HEK293 (cell line): ENCODE measurements around the gene PRDM5.
A peak's percentile ranks its signal among the peaks of the same experiment; 100 is the strongest.

Experiments
- CTCF ChIA-PET: fragments of 350-600 bp; formaldehyde crosslinking; extraction: SDS; loops from one replicate; lab custom pipeline; 2021; ENCODE audit warnings: antibody characterized with exemption; lab: Yijun Ruan, JAX
- POLR2A ChIA-PET: fragments of 300-600 bp; formaldehyde crosslinking; extraction: SDS; loops from one replicate; lab custom pipeline; 2020; ENCODE audit warnings: antibody characterized with exemption, inconsistent platforms; lab: Yijun Ruan, JAX
- H3K27ac ChIP-seq: fragments of 200-500 bp; sonication (Bioruptor generic); 2 replicates; pipeline ENCODE4 v1.5.1; 2014; ENCODE audit warnings: low read depth, low read length, control low read depth, inconsistent platforms; ENCODE audit errors: extremely low read depth
- H3K36me3 ChIP-seq, 2 experiments: fragments of 200-500 bp in 1 of 2; sonication (Bioruptor generic) in 1 of 2; 1 replicate in 1 of 2; 2 replicates in 1 of 2; pipeline ENCODE4 v1.5.1; 2014 to 2017; ENCODE audit warnings: inconsistent platforms in 2 of 2, low read length in 2 of 2; ENCODE audit not compliant: control insufficient read depth in 2 of 2, insufficient read depth in 1 of 2
- H3K4me1 ChIP-seq: fragments of 200-500 bp; sonication (Bioruptor generic); 2 replicates; pipeline ENCODE4 v1.5.1; 2014; ENCODE audit warnings: mild to moderate bottlenecking, low read length, inconsistent platforms; ENCODE audit not compliant: control insufficient read depth, insufficient read depth
- H3K4me3 ChIP-seq: 2 replicates; pipeline ENCODE4 v1.5.1; 2011; ENCODE audit warnings: low read depth, mild to moderate bottlenecking, control low read depth, low read length, moderate library complexity
- H3K9me3 ChIP-seq: fragments of 200-500 bp; sonication (Bioruptor generic); 2 replicates; pipeline ENCODE4 v1.5.1; 2014; ENCODE audit warnings: low read depth, low read length, inconsistent platforms; ENCODE audit not compliant: control insufficient read depth, insufficient read depth
- GFI1B ChIP-seq: fragments of 450-650 bp; formaldehyde crosslinking; IDR thresholded peaks from 2 replicates; pipeline ENCODE4 v1.5.1; 2016; ENCODE audit warnings: missing biosample characterization, missing genetic modification characterization
- GLI2 ChIP-seq: fragments of 450-650 bp; formaldehyde crosslinking; IDR thresholded peaks from 2 replicates; pipeline ENCODE4; 2017; ENCODE audit warnings: missing biosample characterization, missing genetic modification characterization, low read depth, borderline replicate concordance
- KLF1 ChIP-seq: fragments of 450-650 bp; formaldehyde crosslinking; IDR thresholded peaks from 2 replicates; pipeline ENCODE4 v1.5.1; 2016; ENCODE audit warnings: missing biosample characterization, missing genetic modification characterization
- ZBTB8A ChIP-seq: fragments of 450-650 bp; formaldehyde crosslinking; IDR thresholded peaks from 2 replicates; pipeline ENCODE4 v1.5.1; 2016; ENCODE audit warnings: missing biosample characterization, missing genetic modification characterization
- ZNF157 ChIP-seq: fragments of 450-650 bp; formaldehyde crosslinking; IDR thresholded peaks from 2 replicates; pipeline ENCODE4 v1.5.1; 2016; ENCODE audit warnings: missing biosample characterization, missing genetic modification characterization
- ZNF211 ChIP-seq: fragments of 450-650 bp; formaldehyde crosslinking; IDR thresholded peaks from 2 replicates; pipeline ENCODE4 v1.5.1; 2016; ENCODE audit warnings: low read depth, missing biosample characterization, missing genetic modification characterization
- ZNF223 ChIP-seq: fragments of 450-650 bp; formaldehyde crosslinking; IDR thresholded peaks from 2 replicates; pipeline ENCODE4 v1.5.1; 2016; ENCODE audit warnings: missing biosample characterization, missing genetic modification characterization
- ZNF558 ChIP-seq: fragments of 450-650 bp; formaldehyde crosslinking; IDR thresholded peaks from 2 replicates; pipeline ENCODE4 v1.5.1; 2016; ENCODE audit warnings: missing biosample characterization, missing genetic modification characterization
- ZNF596 ChIP-seq: fragments of 450-650 bp; IDR thresholded peaks from 2 replicates; pipeline ENCODE4 v1.5.0; 2018; ENCODE audit warnings: missing biosample characterization, mild to moderate bottlenecking, missing genetic modification characterization, moderate library complexity
- ZNF610 ChIP-seq: fragments of 450-650 bp; formaldehyde crosslinking; IDR thresholded peaks from 2 replicates; pipeline ENCODE4 v1.5.1; 2016; ENCODE audit warnings: missing biosample characterization, missing genetic modification characterization, borderline replicate concordance
- ZNF747 ChIP-seq: fragments of 450-650 bp; formaldehyde crosslinking; IDR thresholded peaks from 2 replicates; pipeline ENCODE4 v1.5.1; 2016; ENCODE audit warnings: missing biosample characterization, missing genetic modification characterization
- ZNF791 ChIP-seq: fragments of 450-650 bp; formaldehyde crosslinking; IDR thresholded peaks from 2 replicates; pipeline ENCODE4 v1.5.1; 2016; ENCODE audit warnings: missing biosample characterization, missing genetic modification characterization
- ZXDB ChIP-seq: fragments of 450-650 bp; formaldehyde crosslinking; IDR thresholded peaks from 2 replicates; pipeline ENCODE4 v1.5.1; 2016; ENCODE audit warnings: missing biosample characterization, missing genetic modification characterization
- TF ChIP-seq, protein P1 (sequence below): fragments of 450-650 bp; formaldehyde crosslinking; IDR thresholded peaks from 2 replicates; pipeline ENCODE4 v1.5.1; 2016; ENCODE audit warnings: missing biosample characterization, missing genetic modification characterization
- TF ChIP-seq, protein P2 (sequence below): fragments of 450-650 bp; formaldehyde crosslinking; IDR thresholded peaks from 2 replicates; pipeline ENCODE4 v1.5.1; 2016; ENCODE audit warnings: missing biosample characterization, missing genetic modification characterization
- TF ChIP-seq, protein P3 (sequence below): sonication (generic); formaldehyde crosslinking; IDR thresholded peaks from 2 replicates; pipeline ENCODE4 v1.8.1; 2022; ENCODE audit warnings: mild to moderate bottlenecking, moderate library complexity, missing genetic modification reagents
- TF ChIP-seq, protein P4 (sequence below): fragments of 450-650 bp; formaldehyde crosslinking; IDR thresholded peaks from 2 replicates; pipeline ENCODE4 v1.5.1; 2016; ENCODE audit warnings: missing biosample characterization, missing genetic modification characterization

Gene PRDM5

DNA sequence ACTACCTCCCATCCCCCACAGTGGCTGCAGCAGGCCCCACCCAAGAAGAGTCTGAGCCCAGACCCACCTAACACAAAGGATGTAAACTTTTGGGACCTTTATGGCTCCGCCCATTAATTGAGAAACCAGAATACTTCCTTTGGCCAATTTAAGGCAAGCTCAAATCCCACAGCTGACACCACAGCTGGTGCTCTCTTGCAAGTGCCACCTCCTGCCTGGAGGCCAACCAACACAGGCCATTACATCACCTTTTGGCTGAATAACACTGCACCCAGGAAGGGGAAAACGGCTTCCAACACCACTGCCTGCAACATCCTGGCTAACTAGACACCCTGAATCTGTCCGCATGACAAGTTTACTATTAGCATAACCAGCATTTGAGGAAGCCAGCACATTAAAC lies 248.8 kb downstream of the PRDM5 start (continued):
- TF ChIP-seq, protein P1, sequence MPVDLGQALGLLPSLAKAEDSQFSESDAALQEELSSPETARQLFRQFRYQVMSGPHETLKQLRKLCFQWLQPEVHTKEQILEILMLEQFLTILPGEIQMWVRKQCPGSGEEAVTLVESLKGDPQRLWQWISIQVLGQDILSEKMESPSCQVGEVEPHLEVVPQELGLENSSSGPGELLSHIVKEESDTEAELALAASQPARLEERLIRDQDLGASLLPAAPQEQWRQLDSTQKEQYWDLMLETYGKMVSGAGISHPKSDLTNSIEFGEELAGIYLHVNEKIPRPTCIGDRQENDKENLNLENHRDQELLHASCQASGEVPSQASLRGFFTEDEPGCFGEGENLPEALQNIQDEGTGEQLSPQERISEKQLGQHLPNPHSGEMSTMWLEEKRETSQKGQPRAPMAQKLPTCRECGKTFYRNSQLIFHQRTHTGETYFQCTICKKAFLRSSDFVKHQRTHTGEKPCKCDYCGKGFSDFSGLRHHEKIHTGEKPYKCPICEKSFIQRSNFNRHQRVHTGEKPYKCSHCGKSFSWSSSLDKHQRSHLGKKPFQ (tag by site-specific recombination) = no peak

DNA sequence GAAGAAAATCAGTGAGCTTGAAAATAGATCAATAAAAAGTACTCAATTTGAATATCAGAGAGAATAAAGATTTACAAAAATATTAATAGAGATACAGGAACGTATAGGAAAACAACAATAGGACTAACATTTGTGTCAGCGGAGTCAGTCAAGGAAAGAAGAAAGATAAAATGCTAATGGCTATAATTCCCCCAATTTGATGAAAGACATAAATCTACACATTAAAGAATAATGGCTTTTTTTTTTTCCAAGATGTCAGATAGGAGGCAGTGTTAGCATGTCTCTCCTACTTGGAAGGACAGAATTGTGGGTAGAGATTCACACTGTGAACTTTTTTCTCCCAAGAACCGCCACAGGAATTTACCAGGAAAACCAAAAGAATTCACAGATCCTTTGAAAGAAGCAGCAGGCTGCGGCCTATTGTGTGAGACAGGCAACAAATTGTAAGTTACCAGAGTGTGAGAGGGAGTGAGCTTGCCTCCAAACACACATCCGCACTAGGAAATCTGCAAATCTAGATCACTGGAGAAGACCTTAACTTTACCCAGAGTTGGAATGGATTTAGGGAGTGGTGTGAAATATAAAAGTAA lies 249.9 kb downstream of the PRDM5 start:
- TF ChIP-seq KLF1 (tag by site-specific recombination) (no peak), ZXDB (tag by site-specific recombination) (no peak), ZNF558 (tag by site-specific recombination) (peak; percentile 98), ZNF211 (tag by site-specific recombination) (no peak), ZNF596 (tag by site-specific recombination) (no peak), ZNF157 (no peak), ZNF791 (no peak), ZNF223 (tag by site-specific recombination) (no peak)
- TF ChIP-seq, protein P2, sequence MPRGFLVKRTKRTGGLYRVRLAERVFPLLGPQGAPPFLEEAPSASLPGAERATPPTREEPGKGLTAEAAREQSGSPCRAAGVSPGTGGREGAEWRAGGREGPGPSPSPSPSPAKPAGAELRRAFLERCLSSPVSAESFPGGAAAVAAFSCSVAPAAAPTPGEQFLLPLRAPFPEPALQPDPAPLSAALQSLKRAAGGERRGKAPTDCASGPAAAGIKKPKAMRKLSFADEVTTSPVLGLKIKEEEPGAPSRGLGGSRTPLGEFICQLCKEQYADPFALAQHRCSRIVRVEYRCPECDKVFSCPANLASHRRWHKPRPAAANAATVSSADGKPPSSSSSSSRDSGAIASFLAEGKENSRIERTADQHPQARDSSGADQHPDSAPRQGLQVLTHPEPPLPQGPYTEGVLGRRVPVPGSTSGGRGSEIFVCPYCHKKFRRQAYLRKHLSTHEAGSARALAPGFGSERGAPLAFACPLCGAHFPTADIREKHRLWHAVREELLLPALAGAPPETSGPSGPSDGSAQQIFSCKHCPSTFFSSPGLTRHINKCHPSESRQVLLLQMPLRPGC (tag by site-specific recombination) = no peak
- Histone ChIP-seq H3K36me3 (no peaks in the 10 kb centered on the region), H3K9me3 (no peaks in the 10 kb centered on the region), H3K4me1 (no peaks in the 10 kb centered on the region), H3K4me3 (no peak overlapping the region), H3K27ac (no peak overlapping the region)
- POLR2A ChIA-PET = no interaction called here
- CTCF ChIA-PET = interaction anchor here (1.0 kb wide), 1 partner anchor 10 kb away, joined by 3 read pairs; no protein-coding TSS in a partner anchor

DNA sequence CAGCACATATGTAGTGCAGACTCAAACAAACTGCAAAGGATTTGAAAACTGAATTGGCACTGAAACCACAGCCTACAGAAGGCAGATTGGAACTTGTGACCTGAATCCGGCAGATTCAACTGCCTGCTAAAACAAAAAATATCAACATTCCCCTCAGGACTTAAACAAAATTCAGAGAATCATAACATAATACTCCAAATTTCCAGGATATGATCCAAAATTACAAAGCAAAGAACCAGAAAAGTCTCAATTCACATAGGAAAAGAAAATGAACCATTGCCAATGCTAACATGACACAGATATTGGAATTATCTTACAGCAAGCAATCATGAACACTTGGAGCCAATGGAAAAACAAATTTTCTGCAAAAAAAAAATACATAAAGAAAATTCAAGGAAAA lies 250.4 kb downstream of the PRDM5 start:
- CTCF ChIA-PET = interaction anchor here (1.0 kb wide), 1 partner anchor 10 kb away, joined by 3 read pairs; no protein-coding TSS in a partner anchor
- no peaks in the 10 kb centered on the region for H3K36me3 ChIP-seq
- no peak overlapping the region for H3K27ac ChIP-seq
- POLR2A ChIA-PET = no interaction called here
- no peak overlapping the region for H3K4me3 ChIP-seq
- TF ChIP-seq ZBTB8A (tag by site-specific recombination) (no peak), ZNF747 (no peak), ZNF610 (tag by site-specific recombination) (no peak), GLI2 (tag by site-specific recombination) (no peak), GFI1B (tag by site-specific recombination) (no peak)
- TF ChIP-seq, protein P3, sequence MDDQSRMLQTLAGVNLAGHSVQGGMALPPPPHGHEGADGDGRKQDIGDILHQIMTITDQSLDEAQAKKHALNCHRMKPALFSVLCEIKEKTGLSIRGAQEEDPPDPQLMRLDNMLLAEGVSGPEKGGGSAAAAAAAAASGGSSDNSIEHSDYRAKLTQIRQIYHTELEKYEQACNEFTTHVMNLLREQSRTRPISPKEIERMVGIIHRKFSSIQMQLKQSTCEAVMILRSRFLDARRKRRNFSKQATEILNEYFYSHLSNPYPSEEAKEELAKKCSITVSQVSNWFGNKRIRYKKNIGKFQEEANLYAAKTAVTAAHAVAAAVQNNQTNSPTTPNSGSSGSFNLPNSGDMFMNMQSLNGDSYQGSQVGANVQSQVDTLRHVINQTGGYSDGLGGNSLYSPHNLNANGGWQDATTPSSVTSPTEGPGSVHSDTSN (CRISPR knock-in tag) = no peak
- TF ChIP-seq, protein P4, sequence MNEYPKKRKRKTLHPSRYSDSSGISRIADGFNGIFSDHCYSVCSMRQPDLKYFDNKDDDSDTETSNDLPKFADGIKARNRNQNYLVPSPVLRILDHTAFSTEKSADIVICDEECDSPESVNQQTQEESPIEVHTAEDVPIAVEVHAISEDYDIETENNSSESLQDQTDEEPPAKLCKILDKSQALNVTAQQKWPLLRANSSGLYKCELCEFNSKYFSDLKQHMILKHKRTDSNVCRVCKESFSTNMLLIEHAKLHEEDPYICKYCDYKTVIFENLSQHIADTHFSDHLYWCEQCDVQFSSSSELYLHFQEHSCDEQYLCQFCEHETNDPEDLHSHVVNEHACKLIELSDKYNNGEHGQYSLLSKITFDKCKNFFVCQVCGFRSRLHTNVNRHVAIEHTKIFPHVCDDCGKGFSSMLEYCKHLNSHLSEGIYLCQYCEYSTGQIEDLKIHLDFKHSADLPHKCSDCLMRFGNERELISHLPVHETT (tag by site-specific recombination) = no peak
- no peaks in the 10 kb centered on the region for H3K9me3 ChIP-seq
- H3K4me1 ChIP-seq = no peaks in the 10 kb centered on the region
